Glomerular visceral epithelial cell (primary cell): ENCODE measurements around the gene SH3GL1.

Source experiments
- DNase-seq: peaks from one replicate; pipeline ENCODE4 v3.0.0-alpha.2; 2016; ENCODE audit errors: extremely low spot score

Gene SH3GL1

DNA sequence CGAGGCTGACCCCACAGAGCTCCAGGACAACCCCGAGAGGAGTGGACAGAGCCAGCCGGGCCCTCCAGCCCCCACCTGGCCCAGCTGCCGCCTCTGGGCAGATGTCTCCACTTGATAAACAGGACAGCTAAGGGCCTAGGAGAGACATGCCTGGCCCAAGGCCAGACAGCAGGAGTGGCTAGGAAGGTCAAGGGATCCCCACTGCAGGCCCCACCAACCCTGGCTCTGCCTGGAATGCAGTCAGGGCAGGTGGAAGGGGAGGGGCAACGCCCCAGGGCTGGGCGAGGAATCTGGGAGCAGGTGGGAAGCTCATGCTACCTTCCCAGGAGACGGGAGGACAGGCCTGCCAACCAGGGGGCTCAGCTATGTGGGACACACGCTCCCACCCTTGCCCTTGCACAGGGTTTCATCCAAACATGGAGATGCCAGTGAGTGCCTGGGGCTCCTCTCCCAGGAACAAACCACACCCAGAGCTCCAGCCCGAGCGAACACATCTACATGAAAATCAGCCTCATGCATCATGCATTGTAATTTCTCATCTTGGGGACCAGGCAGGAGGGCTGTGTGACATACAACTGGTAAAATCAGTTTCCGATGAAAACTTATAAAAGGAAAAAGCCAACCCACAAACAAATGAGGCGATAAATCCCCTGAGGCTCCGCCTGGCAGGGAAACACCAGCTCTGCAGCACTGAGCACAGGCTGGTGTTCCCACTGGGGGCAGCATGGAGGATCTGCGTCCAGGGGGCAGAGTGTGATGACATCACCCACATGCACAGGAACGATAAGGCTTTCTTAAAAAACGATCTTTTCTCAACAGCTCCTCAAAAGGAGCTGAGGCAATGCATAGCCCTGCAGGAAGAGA lies 25.0 kb downstream of the SH3GL1 start:
- DNase-seq, result peak; percentile 70

GRCh38 chr19:4374498-4375163 lies 25.7 kb downstream of the SH3GL1 start:
- peak; percentile 91 for DNase-seq

GRCh38 chr19:4373601-4374497 lies 26.5 kb downstream of the SH3GL1 start:
- no peak for DNase-seq

GRCh38 chr19:4373013-4373367 lies 27.4 kb downstream of the SH3GL1 start:
- no peak for DNase-seq

DNA sequence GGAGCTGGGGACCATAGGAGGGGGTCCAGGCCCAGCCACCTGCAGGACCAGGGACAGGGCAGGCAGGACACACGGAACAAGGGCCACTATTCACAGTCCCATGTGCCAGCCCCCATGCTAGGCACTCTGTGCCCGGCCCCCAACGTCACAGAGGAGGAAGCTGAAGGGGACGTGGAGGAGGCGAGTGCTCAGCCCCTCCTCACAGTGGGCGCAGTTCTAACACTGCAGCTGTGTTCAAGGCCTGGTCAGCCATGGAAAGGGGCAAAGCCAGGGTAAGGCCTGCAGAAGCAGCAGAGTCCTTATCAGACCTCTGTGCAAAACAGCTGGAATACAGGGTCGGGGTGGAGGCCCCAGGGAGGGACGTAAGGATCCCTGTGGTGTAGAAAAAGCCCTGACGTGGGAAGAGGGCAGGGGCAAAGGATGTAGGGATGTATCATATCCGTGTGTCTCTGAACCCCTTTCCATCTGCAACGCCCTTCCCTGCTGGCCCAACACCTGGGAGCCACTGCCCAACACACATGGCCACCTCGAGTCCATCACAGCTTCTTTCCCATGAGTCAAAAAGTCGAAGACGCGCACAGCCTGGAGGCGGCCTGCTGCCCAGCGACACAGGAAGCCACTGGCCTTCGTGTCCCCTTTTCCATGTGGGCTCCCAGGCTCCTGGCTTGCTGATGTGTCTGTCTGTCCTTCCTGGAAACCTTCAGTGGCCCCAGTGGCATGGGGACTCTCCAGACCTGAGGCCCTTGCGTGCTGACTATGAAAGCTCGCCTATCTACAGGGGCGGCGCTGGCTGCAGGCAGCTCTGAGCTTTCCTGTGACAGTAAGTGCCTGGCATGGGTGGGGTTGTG lies 28.0 kb downstream of the SH3GL1 start:
- DNase-seq, result no peak

GRCh38 chr19:4371247-4372164 lies 28.8 kb downstream of the SH3GL1 start:
- DNase-seq, result no peak

GRCh38 chr19:4370418-4371041 lies 29.8 kb downstream of the SH3GL1 start:
- no peak for DNase-seq

DNA sequence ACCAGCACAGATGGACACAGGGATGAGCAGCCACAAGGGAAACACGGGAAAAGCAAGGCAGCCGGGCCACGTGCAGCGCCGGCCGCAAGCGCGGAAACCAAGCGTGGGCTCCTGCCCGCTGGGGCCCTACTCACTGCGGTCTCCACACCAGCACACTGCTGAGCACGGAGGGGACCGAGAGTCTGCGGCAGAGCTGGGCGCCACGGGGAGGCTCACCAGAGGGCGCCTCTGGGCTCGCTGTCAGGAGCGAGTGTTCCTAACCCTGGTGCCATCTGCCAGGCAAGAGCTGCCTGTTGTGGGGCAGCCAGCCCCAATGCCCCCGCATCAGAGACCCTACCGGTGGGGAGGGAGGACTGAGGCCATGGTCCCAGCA lies 30.5 kb downstream of the SH3GL1 start:
- DNase-seq, result peak; percentile 60

DNA sequence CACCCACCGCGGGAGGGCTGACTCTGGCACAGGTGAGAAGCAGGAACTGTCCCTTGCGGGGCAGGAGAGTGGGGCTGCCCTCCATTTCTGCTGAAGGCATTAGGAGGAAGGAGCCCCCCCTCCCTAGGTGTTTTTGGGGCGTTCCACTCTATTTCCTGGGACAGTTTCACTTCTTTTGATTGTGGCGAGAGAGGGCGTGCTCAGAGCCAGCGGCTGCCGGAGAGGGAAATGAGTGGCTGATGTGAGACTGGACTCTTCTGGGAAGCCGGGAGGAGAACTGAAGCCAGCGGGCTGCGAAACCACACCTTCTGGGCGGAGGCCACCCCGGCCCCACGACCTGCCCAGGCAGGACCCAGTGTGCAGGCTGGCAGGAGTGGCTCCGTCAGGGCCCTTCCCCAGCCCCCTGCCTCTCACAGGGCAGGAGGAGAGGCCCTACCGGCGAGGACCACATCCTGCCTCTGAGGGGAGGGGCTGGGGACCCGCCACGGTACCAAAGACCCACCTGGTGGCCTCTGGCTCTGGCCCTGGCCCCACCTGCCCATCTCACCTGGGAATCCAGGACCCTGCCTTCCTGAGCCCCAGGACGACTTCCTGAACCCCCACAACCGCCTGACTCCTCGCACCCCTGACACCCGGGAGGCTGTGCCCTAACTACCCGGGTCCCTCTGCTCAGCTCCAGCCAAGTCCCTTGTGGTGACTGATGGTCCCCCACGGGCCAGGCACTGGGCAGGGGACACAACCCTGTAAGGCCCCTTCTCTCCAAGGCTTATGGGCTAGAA lies 31.0 kb downstream of the SH3GL1 start:
- peak; percentile 88 for DNase-seq

DNA sequence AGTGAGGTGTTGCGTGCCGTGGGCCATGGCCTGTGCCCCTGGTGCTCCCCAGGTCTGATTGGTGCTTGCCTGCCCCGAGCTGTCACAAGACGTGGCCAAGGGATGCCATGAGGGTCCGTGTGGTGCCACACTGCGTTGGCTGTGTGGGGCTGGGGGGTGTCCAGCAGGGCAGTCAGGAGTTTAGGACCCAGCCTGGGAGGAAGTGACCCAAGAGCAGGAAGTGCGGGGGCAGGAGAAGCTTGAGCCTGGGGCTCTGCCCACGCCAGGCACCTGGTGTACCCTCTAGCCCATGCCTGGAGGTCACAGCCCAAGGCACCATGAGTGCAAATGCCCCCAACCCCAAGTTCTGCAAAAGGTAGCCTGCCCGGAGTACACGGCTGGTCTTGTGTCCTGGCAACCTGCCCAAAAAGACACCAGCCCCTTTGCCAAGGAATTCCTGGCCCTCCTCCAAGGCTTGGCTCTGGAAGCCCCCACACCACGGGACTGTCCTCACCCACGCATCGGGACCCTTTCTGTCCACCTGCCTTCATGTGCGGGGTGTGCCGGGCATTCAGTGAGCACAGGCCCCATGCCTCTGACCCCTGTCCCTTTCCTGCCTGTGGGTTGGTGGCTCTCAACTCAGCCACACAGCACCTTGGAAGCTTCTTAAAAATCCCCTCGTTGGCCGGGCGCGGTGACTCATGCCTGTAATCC lies 32.1 kb downstream of the SH3GL1 start:
- DNase-seq, result peak; percentile 38

- DNase-seq, result no peak
Measured at GRCh38 chr19:4367781-4368127, 32.6 kb downstream of the SH3GL1 start.

- no peak for DNase-seq
Measured at GRCh38 chr19:4367336-4367723, 33.0 kb downstream of the SH3GL1 start.

- DNase-seq, result no peak
Measured at GRCh38 chr19:4366666-4367335, 33.5 kb downstream of the SH3GL1 start.

DNA sequence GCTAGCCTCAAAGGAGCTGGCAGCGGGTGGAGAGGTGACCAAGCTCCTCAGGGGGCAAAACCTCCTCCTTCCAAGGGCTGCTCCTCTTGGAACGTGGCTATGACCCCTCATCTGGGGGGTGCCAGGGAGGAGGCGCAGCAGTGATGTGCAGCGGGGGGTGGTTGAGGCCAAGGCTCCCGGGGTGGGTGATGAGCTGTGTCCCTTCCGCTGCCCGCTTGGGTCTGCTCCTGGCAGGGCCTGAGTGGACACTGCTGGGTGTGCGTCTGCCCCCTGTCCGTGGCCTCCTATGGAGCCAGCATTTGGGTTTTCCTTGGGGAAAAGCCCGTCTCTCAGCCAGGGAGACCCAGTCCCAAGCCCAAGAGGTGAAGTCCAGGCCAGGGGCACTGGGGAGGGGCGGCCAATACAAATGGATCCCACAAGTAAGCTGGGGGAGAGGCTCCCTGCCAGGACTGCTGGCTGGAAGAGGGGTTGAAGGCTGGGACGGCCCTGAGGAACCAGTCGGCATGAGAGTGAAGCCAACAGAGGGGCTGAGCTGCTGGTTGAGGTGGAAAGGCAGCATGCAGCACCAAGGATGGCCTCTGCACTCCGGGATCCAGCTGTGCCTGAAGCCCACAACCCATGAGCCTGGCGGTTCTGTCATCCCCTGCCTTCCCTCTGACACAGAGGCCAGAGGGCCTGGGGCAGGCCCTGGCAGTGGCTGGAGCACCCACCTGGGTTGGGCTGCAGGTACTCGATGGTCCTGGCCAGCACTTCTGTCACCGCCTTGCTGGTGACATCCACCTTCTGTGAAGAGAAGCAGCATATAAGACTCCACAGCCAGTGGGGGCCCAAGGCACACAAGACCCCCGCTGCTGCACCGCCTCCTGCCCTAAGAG lies 34.3 kb downstream of the SH3GL1 start:
- no peak for DNase-seq

GRCh38 chr19:4365341-4365740 lies 35.0 kb downstream of the SH3GL1 start:
- DNase-seq, result no peak

DNA sequence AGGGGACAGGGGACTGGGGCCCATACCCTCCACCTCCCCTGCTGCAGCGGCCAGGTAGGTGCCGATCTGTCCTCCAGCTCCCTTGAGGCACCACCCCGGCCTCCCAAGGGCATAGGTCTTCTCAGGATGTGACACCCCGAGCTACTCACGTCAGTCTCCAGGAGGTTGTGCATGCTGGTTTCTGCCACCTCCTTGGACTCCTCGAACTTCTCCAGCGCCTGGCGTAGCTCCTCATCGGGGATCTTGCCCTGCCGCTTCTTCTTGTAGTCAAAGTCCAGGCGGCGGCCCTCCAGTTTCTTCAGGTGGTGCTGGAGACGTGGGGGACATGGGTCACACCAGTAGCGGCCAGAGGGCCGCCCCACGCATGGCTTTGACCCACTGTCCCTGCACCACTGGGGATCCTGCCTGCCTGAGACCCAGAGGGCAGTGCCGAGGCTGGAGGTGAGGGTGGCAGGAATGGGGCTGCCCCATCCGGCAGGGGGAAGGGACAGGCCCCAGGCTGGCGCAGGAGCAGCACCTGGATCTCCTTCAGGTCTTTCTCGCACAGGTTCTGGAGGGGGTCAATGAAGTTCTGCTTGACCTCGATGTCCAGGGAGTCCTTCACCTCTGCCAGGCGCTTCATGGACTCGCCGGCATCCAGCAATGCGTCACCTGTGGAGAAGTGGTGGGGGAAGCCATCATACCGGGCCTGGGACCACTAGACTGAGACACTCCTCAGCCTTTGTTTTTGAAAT lies 36.6 kb downstream of the SH3GL1 start:
- no peak for DNase-seq
